Upper lobe of left lung (tissue), 4 donors: ENCODE results near the gene PDE4D.

Source experiments
- POLR2A ChIP-seq, 4 donors: fragments of 450-650 bp; IDR thresholded peaks; one replicate each; pipeline ENCODE4 v1.5.1; 2016 to 2017; ENCODE audit warnings: antibody characterized with exemption in 4 of 4, mild to moderate bottlenecking in 2 of 4
- TF ChIP-seq, protein P1 (sequence below), 6 experiments: fragments of 450-650 bp in 4 of 6; fragments of 200-600 bp in 2 of 6; sonication (generic) in 2 of 6; IDR thresholded peaks; one replicate each; pipeline ENCODE4 v1.5.1; 2016 to 2019; ENCODE audit warnings: antibody characterized with exemption in 6 of 6

- TF ChIP-seq, protein P1, sequence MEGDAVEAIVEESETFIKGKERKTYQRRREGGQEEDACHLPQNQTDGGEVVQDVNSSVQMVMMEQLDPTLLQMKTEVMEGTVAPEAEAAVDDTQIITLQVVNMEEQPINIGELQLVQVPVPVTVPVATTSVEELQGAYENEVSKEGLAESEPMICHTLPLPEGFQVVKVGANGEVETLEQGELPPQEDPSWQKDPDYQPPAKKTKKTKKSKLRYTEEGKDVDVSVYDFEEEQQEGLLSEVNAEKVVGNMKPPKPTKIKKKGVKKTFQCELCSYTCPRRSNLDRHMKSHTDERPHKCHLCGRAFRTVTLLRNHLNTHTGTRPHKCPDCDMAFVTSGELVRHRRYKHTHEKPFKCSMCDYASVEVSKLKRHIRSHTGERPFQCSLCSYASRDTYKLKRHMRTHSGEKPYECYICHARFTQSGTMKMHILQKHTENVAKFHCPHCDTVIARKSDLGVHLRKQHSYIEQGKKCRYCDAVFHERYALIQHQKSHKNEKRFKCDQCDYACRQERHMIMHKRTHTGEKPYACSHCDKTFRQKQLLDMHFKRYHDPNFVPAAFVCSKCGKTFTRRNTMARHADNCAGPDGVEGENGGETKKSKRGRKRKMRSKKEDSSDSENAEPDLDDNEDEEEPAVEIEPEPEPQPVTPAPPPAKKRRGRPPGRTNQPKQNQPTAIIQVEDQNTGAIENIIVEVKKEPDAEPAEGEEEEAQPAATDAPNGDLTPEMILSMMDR (IDR thresholded peaks at IDR 0.05) = peak in 1 of 6 experiments; percentile 20
- no peak for TF ChIP-seq POLR2A (IDR thresholded peaks at IDR 0.05)
These were observed 396.9 kb downstream of the PDE4D start for GRCh38 chr5:59496524-59497134.
